GM19468 (cell line): Measurements from ENCODE around the gene OXGR1.
"Not testable (repeated sequence)": the region's sequence is repeated elsewhere in the genome, so short reads cannot be mapped to it uniquely, and the experiment has no call there.

Experiments
- ATAC-seq: cut with Tn5 transposase; IDR thresholded peaks from one replicate; pipeline ENCODE4 v1.9.1; 2021; ENCODE audit warnings: mild to moderate bottlenecking, moderate library complexity, moderate number of reproducible peaks; ENCODE audit not compliant: unreplicated experiment; ENCODE audit errors: extremely low read depth

Gene OXGR1

DNA sequence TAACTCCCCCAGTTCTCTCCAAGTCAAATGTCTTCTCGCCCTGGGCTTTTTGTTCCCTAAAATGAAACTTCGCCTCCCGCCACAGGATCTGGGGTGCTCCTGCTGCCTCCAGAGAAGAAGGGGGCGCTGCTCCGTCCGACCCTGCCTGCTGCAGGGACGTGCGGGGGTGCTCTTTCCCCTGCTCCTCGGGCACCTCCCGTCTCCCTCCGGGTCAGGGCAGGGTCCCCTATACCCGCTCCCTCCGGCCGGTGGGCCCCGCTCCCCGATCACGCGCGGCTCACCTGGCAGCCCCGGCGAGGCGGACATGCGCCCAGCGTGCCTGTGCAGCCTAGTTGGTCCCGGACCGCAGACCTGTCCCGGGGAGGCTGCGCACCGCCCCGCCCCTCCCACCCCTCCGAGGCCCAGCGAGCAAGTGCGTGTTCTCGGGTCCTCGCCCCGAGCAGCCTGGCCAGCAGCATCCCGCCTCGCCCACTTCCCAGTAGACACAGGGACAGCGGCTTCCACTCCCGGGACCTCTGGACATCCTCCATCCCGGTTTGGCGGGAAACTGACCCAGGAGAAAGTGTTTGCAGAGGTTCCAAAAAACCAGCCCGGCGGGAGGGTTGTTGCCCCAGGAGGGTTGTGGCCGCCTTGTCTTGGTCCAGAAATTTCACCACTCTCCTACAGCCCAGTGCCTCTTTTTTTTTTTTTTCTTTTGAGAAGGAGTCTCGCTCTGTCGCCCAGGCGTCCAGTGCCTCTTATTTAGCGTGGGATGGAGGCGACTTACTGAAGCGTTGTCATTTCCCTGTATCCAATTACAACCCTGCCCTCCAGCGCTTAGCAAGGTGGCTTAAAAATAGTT lies at the start of gene OXGR1:
OXGR1 (minus strand) TSS at position 460 of the 841 bp plus-strand sequence. CDS start 6,717 bp downstream, outside the sequence.
- no peak for ATAC-seq

DNA sequence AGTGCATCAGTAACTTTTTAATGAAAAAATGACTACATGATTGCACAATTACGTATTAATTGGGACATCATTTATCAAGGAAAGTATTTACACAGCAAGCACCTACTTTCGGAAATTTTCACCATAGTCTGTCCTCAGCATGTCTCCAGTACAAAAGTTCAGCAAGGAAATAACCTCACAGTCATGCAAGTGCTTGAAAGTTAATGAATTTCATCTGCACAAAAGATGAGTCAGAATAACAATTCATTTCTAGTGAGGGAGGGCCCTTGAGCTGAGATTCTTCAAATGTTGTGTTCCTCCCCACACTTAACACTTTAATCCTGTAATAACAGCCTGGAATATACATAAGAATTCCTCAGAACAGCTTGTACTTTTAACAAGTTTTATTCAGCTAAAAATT lies 49.0 kb upstream of the OXGR1 start:
- no peak for ATAC-seq

DNA sequence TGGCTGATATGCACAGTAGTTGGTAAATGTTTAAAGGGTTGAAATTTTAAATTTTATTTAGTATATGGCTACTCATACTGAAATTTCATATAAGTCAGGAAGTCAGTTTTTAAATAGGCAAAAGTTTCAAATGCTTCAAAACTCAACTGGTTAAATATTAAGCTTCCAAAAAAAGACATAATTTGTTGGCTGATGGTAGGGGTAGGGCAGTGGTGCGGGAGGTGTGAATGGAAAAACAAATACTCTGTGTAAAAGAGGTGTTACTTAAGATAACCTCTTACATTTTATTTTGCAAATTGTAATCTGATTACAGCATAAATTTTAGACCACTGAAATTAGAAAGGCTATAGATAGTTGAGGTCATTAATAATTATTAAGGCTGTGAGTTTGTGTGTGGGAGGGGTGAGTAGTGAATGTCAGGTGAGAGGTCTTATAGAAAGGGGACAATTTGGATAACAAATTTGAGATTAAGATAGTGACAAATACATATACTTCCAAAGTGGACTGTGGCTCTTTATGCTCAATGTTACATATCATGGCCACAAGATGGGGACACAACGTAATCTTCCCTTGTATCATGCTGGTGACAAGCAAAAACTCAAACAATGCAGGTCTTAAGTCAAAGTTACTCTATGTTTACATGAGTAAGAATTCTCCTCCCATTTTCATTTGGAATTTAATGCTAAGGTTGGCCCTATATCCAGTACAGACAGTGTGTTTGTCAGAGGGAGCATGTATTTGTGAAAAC lies 36.6 kb upstream of the OXGR1 start:
- peak; percentile 18 for ATAC-seq

DNA sequence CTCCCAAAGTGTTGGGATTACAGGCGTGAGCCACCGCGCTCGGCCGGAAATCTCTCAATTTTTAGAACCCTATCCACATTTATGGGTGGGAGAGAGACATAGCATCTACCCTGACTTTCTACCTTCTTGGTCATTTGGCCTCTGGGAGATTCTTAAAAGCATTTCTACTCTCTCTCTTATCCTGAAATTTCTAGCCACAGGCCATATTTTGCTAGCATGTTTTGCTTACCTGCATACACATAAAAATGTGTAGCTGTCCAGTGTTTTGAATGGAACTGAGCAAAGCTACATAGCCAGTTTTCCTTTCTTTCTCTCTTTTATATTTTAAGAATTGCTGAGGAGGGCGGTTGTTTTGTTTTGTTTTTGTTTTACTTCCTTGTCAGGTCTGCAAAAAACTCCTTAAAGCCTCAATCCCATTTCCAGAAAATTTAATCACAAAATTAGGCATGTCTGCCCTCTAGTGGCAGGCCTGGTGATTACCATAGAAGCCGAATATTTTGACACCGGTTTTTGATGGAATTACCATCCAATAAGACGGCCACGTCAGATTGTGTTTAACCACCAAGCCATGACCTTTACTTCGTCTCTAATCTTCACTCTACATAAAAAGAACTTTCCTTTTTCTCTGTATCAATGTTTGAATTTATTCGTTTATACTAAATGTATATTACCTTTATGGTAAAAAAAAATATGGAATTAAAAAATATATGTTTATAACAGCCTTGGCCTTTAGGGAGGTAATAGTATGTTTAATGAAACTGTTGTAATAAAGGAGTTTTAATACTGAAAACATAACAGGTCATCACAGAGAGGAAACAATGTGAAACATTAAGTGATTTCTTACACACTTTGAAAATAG lies 34.4 kb upstream of the OXGR1 start:
- ATAC-seq = no peak

DNA sequence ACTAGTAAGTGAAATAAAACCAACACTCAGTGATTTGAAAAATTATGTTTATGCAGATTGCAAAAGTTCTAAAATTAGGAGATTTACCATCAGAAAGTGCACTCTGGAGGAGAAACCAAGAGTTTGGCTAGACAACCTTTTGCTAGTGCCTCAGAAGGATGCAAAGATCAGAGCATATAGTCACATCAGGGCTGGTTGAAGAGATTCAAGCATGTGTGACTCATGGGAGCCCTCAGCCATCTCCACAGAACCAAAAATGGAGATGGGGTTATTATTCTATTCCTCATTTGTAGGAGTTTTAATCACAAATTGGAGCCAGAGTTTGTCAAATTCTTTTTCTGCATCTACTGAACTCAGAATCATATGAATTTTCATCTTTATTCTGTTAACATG lies 32.9 kb upstream of the OXGR1 start:
- ATAC-seq = no peak

DNA sequence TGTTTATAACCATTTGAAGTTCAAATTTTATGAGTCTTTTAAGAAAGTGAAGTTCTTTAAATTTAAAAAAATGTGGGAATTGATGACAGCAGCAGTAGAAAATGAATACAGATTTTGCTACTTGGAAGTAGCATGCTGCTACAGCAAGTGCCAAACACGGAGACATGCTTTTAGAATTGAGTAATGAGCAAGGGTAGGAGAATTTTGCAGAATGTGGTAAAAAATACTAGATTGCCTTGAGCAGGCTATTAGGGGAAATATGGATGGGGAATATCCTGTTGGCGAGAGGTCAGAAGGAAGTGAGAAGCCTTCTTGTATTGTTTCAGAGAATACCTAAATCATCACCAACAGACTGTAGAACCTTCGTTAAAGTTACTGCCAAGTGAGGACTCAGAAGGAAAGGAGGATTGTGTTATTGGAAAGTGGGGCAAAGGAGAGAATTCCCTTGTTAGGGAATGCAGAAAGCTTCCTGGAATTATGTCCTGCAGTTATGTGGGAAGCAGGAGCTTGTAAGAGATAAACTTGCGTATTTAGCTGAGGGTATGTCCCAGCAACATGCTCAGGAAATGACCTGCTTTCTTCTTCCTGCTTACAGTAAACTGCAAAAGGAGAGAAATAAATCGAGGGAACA lies 32.4 kb upstream of the OXGR1 start:
- ATAC-seq = no peak

DNA sequence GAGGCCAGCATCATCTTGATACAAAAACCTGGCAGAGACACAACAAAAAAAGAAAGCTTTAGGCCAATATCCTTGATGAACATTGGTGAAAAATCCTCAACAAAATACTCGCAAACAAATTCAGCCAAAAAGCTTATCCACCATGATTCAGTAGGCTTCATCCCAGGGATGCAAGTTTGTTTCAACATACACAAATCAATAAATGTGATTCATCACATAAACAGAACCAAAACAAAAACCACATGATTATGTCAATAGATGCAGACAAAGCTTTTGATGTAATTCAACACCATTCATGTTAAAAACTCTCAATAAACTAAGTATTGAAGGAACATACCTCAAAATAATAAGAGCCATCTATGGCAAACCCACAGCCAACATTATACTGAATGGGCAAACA lies 29.5 kb upstream of the OXGR1 start:
- not testable (repeated sequence) for ATAC-seq

DNA sequence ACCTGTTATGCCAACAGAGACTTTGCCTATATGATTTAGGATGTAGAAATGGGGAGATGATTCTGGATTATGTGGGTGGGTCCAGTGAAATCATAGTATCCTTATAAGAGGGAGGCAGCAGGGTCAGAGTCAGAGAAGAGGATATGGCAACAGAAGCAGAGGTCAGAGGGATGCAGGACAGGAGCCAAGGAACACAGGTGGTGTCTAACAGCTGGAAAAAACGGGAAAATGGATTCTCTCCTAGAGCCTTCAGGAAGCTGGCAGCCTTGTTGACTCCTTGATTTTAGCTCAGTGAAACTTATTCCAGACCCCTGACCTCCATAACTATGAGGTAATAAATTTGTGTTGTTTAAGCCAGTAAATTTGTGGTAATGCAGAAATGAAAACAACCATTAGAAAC lies 28.8 kb upstream of the OXGR1 start:
- no peak for ATAC-seq

DNA sequence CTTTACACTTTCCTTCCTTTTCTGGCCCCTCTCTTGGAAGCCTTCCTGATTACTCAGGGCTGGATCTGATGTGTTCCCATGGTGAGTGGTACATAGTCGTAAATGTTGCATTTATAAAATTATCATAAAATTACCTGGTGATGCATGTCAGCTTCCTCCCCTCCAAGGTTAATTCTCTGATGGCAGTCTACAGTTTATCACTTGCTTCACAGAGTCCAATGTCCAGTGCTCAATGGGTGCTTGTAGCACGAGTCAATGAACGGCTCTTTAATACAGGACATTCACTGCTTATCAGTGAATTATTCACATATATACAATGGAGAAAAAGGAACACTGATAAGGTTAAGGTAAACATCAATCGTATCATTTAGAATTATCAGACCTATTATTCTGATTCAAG lies 27.0 kb upstream of the OXGR1 start:
- no peak for ATAC-seq

DNA sequence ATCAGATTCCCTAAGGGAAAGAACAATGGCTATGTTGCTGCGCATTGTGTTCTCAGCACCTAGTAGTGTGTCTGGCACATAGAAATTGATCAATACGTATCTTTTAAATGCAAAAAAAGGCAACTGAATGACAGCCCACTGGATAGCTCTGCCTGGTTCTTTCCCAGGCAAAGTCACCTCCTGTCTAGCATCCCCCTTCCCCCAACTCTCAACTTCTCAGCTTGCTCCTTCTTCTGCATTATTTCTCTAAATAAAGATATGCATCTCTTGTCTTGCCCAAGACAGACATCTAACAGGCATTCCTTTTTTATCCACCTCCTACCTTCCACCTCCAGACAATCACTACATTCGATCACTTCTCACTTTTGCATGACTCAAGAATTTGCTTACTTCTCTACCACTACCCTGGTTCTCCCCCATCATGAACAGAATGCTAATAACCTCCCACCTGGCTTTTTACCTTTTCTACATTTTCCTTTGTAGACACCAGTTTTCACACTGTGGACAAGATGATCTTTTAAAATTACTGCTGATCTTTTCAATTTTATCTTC lies 26.5 kb upstream of the OXGR1 start:
- no peak for ATAC-seq

DNA sequence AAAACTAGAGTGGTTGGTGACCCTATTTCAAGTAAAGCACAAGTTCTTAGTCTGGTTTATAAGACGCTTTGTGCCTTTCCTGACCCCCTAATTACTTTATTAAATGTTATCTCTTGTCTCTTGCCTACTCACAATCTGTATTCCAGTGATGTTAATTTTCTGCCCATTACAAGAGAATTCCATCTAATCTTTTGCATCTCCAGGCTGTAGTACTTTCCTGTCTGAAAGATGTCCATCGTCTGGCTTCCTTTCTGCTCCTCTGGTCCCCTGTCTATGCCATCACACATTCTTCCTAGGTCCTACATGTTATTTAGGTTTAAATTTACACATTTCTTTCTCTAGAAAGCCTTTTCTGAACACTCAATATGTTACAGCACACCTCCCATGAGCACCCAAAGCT lies 25.9 kb upstream of the OXGR1 start:
- no peak for ATAC-seq

DNA sequence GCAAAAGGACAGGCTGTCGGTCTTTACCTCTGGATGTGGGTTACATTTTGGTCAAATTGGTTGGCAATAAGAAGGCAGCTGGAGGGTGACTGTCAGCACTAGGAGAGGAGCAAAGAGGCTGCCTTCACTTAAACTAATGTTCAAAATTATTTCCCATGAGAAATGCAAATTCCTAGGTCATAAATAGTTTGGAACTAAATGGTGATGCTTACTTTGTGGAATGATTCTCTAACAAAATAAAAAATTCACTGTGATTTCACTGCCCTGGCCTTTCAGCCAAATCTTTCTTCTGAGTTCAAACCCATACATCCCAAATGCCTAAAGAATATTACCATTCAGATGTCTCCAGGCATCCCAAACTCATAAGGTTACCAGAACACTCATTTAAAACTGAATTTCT lies 25.0 kb upstream of the OXGR1 start:
- no peak for ATAC-seq

DNA sequence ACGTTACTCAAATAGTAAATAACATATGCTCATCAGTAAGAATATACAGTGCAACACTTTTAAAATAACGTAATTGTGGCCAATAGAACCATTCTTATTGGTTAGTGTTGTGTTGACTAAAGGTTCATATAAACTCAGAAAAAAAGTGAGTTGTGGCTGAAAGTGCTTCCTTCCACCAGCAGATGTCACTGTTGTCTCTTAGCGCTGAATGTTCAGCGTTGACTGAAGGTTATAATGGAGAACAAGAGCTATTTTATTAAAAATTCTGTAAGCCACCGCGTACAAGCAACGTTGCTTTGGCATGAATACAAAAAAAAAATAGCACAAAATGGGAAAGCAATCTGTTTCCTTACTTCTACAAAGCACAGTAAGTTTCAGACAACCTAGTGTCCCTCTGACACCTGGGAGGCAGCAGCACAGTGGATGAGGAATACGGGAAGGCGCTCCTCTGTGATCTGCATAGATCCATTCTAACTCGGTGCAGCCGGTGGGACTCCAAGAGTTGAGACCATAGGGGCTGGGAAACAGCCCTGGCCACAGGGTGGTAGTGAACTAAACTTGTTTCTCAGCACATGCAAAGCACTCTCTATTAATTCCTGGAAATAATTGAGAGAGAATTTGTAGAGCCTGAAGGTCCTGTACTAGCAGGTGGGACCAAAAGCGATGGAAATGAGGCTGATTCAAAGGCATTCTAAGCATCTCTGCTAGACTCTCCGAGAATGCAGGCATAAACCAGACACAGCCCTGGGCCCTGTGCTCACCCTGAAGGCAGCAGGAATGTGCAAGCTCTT lies 23.9 kb upstream of the OXGR1 start:
- peak; percentile 80 for ATAC-seq

DNA sequence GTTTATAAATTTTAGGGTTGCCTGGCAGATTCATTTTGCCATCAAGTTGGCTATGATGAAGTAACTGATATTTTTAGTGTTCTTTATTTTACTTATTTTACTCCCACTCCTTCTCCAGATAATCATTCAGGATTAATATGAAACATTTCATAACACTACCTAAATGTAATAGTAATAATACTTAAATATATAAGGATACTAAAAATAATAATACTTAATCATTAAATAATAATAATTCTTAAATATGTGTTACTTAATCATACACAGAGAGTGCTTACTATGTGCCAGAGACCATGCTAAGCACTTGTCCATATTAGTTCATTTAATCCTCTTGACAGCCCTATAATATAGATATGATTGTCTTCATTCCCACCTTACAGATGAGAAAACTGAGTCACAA lies 23.0 kb upstream of the OXGR1 start:
- no peak for ATAC-seq

DNA sequence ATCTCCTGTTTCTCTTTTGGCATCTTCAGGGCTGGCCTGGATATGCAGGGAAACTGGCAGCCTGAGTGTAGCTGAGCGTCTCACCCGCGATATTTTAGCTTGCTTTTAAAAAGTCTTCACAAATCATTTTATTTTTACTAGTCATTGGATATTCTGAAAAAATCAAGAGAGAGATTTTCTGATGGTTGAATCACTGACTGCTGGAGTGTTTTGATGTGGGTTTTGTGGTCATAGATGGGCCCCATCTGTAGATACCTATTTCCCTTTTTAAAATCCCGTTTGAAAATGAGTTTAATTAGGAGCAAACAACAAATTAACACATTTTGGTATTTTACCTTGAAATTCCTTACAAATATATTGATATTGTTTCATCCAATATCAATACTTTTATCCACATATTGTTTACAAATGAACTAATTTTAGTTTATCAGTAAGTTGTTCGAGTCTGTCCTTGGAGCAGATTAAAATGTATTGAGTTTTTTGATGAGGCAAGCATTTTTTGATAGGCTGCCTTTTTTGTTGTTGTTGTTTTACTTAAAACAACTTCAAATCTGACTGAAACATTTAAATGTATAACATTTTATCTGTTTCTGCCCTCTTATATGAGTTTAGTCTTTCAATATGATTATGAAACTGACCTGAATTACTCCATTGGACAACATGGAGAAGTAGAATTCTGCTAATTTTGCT lies 21.5 kb upstream of the OXGR1 start:
- ATAC-seq = no peak

DNA sequence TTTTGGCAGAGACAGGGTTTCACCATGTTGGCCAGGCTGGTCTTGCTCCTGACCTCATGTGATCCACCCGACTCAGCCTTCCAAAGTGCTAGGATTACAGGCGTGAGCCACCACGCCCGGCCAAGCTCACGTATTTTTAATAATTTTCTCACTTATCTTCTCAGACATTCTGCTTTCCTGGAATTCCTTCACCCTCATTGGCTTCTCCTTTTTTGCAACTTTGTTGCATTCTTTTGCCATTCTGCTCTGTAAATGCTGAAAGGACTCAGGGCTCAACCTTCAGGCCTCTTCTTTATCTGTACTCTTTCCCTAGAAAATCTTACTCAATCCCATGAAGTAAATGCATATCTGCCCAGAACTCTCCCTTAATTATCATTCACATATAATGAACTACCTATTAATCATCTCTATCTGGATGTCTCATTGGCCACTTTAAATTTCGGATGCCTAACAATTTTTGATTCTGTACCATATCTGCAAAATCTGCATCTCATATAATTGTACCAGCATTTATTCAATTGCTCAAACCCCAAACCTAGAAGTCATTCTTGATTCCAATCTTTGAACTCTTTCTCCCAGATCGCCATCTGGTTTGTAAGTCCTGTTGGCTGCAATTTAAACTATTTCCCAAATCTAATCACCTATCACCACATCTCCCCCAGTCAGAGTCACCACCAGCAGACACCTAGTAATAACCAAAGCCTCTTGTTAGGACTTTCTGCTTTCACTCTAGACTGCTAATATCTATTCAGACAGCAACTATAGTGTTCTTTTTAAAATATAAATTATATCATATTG lies 18.2 kb upstream of the OXGR1 start:
- ATAC-seq = no peak

DNA sequence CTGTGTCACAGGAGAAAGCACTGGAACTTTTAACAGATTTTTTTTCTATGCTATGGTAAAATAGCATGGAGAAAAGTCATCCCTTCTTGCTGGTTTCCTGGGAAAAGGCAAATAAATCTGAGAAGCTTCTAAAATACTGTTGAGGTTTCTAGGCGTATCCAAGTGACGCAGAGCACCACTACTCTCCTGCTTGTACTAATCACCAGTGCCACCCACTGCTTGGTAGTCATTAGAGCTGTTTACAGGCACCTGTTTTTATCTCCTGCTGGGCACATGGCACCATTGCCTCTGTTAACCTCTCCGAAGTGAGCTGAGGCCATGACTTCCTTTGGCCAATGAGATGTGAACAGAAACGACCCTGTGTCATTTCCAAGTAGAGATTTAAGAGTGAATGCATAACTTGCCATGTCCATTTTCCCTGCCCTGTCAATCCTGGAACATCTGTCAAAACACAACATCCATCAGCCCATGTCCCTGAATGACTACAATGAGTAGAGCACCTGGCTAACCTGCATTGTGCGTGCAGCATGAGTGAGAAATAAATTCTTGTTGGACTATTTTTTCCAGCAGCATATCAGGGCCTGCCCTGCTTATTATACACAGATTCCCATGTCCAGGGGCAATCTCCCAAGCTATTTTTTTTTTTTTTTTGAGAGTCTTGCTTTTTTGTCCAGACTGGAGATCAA lies 17.3 kb upstream of the OXGR1 start:
- ATAC-seq = no peak
